GM18858 (cell line): ENCODE measurements around the gene PIAS1.
"Not testable (repeated sequence)": the region's sequence is repeated elsewhere in the genome, so short reads cannot be mapped to it uniquely, and the experiment has no call there.

Experiments used
- ATAC-seq: cut with Tn5 transposase; IDR thresholded peaks from one replicate; pipeline ENCODE4 v1.9.1; 2021; ENCODE audit not compliant: unreplicated experiment

PIAS1 gene

GRCh38 chr15:68230157-68231100 is 176.3 kb downstream of the PIAS1 start:
- no peak for ATAC-seq

- no peak for ATAC-seq
Measured at GRCh38 chr15:68231102-68231818, 177.1 kb downstream of the PIAS1 start.

DNA sequence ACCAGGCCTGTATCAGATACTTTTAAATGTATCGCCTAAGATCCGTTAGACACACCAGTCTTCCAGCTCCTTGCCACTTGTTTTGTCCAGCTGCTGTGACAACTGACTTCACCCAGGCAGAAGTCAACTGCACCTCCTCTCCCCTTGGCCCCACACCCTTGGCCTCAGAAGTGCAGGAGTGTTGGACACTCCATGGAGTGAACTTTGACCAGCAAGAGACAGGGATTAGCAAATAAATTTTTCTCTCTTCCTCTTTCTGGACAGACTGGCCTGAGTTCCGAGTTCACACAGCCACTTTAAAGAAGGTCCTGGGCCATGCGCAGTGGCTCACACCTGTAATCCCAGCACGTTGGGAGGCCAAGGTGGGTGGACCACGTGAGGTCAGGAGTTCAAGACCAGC is 178.3 kb downstream of the PIAS1 start:
- ATAC-seq = no peak

- no peak for ATAC-seq
Measured at GRCh38 chr15:68232937-68233336, 178.8 kb downstream of the PIAS1 start.

GRCh38 chr15:68234060-68234459 is 179.9 kb downstream of the PIAS1 start:
- no peak for ATAC-seq

DNA sequence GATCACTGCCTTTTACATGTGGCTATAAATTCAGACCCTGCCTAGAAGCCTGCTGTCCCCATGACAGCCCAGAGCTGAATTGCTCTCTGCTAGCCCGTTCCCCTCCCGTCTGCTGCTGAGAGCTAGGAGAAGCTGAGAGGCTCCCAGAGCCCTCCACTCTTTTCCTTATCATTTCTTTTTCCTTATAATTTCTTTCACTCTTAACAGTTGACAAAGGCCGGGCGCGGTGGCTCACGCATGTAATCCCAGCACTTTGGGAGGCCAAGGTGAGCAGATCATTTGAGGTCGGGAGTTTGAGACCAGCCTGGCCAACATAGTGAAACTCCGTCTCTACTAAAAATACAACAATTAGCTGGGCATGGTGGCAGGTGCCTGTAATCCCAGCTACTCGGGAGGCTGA is 180.4 kb downstream of the PIAS1 start:
- ATAC-seq = not testable (repeated sequence)

- ATAC-seq = no peak
Measured at GRCh38 chr15:68235022-68235421, 180.9 kb downstream of the PIAS1 start.

DNA sequence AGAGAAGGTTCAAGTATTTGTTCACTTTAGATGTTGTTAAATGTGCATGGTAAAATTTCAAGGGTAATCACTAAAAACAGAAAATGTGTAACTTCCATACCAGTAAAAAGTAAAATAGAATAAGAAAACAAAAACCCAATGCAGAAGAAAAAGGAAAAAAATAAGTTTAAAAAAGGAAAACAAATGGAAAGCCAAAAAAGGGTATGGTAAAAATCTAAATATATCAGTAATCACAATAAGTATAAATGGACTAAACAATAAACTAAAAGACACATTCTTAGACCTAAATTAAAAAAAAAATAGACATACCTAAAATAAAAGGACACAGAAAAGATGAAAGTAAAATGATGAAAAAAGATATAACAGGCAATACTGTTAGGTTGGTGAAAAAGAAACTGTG is 184.9 kb downstream of the PIAS1 start:
- no peak for ATAC-seq

GRCh38 chr15:68241088-68241935 is 187.2 kb downstream of the PIAS1 start:
- no peak for ATAC-seq
